WTC11 (cell line): Measurements from ENCODE around the gene RIOX2. TPM values are rescaled to one million over a fixed set of nuclear protein-coding genes. Genes with fewer than 3 reads are reported as not detected.

Experiments
- ATAC-seq: fragments of 200-7000 bp; cut with Tn5 transposase; 2 replicates; pipeline ENCODE4 v1.10.0; 2021; ENCODE audit warnings: mild to moderate bottlenecking, moderate library complexity
- CTCF ChIA-PET: fragments of 300-600 bp; sonication (Branson Sonifier 250); formaldehyde crosslinking; loops from one replicate; lab custom pipeline; 2021; ENCODE audit warnings: antibody characterized with exemption; lab: Charles Lee
- POLR2A ChIA-PET: fragments of 350-600 bp; sonication (Branson Sonifier 250); formaldehyde crosslinking; loops from one replicate; lab custom pipeline; 2021; ENCODE audit warnings: antibody characterized with exemption; lab: Charles Lee
- DNase-seq: peaks from one replicate; pipeline ENCODE4 v3.0.0; 2021; ENCODE audit warnings: low spot score
- H3K27ac Mint-ChIP-seq: 2 replicates; pipeline ENCODE4 v1.8.0; 2021; ENCODE audit warnings: mixed read lengths
- H3K27me3 Mint-ChIP-seq: 2 replicates; pipeline ENCODE4 v1.8.0; 2021; ENCODE audit warnings: low read depth, mild to moderate bottlenecking, moderate library complexity, mixed read lengths
- H3K36me3 Mint-ChIP-seq: 2 replicates; pipeline ENCODE4 v1.8.0; 2021; ENCODE audit warnings: mixed read lengths
- H3K4me1 Mint-ChIP-seq: 2 replicates; pipeline ENCODE4 v1.8.0; 2022; ENCODE audit warnings: mixed read lengths
- H3K4me3 Mint-ChIP-seq: 2 replicates; pipeline ENCODE4 v1.8.0; 2021; ENCODE audit warnings: mild to moderate bottlenecking, moderate library complexity, mixed read lengths
- H3K9me3 Mint-ChIP-seq: 2 replicates; pipeline ENCODE4 v1.8.0; 2021; ENCODE audit warnings: mixed read lengths
- AFF4 ChIP-seq: sonication (generic); formaldehyde crosslinking; IDR thresholded peaks from 2 replicates; pipeline ENCODE4 v1.8.1; 2023; ENCODE audit warnings: mild to moderate bottlenecking, missing genetic modification reagents, borderline replicate concordance
- CREM ChIP-seq: sonication (generic); formaldehyde crosslinking; IDR thresholded peaks from 2 replicates; pipeline ENCODE4 v1.8.1; 2022; ENCODE audit warnings: mild to moderate bottlenecking, missing genetic modification reagents, moderate library complexity
- E2F1 ChIP-seq: sonication (generic); formaldehyde crosslinking; IDR thresholded peaks from 2 replicates; pipeline ENCODE4 v1.8.0; 2022; ENCODE audit warnings: mild to moderate bottlenecking, missing genetic modification reagents
- ERG ChIP-seq: fragments of 250-450 bp; sonication (Bioruptor Pico); IDR thresholded peaks from 2 replicates; pipeline ENCODE4 v1.8.0; 2021; ENCODE audit warnings: mild to moderate bottlenecking
- ESRRA ChIP-seq: sonication (generic); formaldehyde crosslinking; IDR thresholded peaks from 2 replicates; pipeline ENCODE4 v1.8.1; 2022; ENCODE audit warnings: mild to moderate bottlenecking, missing genetic modification reagents, borderline replicate concordance
- ETV6 ChIP-seq: sonication (generic); formaldehyde crosslinking; IDR thresholded peaks from 2 replicates; pipeline ENCODE4 v1.8.1; 2022; ENCODE audit warnings: mild to moderate bottlenecking, missing genetic modification reagents
- GRHL2 ChIP-seq: fragments of 250-450 bp; sonication (Bioruptor Pico); IDR thresholded peaks from 2 replicates; pipeline ENCODE4 v1.8.0; 2022; ENCODE audit warnings: mild to moderate bottlenecking, moderate library complexity; ENCODE audit not compliant: insufficient replicate concordance, severe bottlenecking
- MAX ChIP-seq: sonication (generic); formaldehyde crosslinking; IDR thresholded peaks from 2 replicates; pipeline ENCODE4 v1.8.0; 2022; ENCODE audit warnings: mild to moderate bottlenecking, missing genetic modification reagents
- OVOL2 ChIP-seq: fragments of 250-450 bp; sonication (Bioruptor Pico); IDR thresholded peaks from 2 replicates; pipeline ENCODE4 v1.9.0; 2021; ENCODE audit warnings: mild to moderate bottlenecking, borderline replicate concordance
- PREB ChIP-seq: sonication (generic); formaldehyde crosslinking; IDR thresholded peaks from 2 replicates; pipeline ENCODE4 v1.8.1; 2022; ENCODE audit warnings: mild to moderate bottlenecking, missing genetic modification reagents, moderate library complexity, borderline replicate concordance
- RELA ChIP-seq: sonication (generic); formaldehyde crosslinking; IDR thresholded peaks from 2 replicates; pipeline ENCODE4 v1.8.1; 2022; ENCODE audit warnings: missing genetic modification reagents, mild to moderate bottlenecking, borderline replicate concordance
- RORB ChIP-seq: fragments of 250-450 bp; sonication (Bioruptor Pico); IDR thresholded peaks from 2 replicates; pipeline ENCODE4 v1.9.0; 2021; ENCODE audit warnings: mild to moderate bottlenecking
- SMAD3 ChIP-seq: sonication (generic); formaldehyde crosslinking; IDR thresholded peaks from 2 replicates; pipeline ENCODE4 v1.8.0; 2022; ENCODE audit warnings: missing genetic modification reagents, mild to moderate bottlenecking, borderline replicate concordance
- TEAD1 ChIP-seq: sonication (generic); formaldehyde crosslinking; IDR thresholded peaks from 2 replicates; pipeline ENCODE4 v1.8.0; 2022; ENCODE audit warnings: mild to moderate bottlenecking, missing genetic modification reagents
- USF1 ChIP-seq: sonication (generic); formaldehyde crosslinking; IDR thresholded peaks from 2 replicates; pipeline ENCODE4 v1.8.0; 2022; ENCODE audit warnings: mild to moderate bottlenecking, missing genetic modification reagents
- ZNF263 ChIP-seq: sonication (generic); formaldehyde crosslinking; IDR thresholded peaks from 2 replicates; pipeline ENCODE4 v1.8.1; 2022; ENCODE audit warnings: low read depth, mild to moderate bottlenecking, moderate library complexity, missing genetic modification reagents
- ZNF416 ChIP-seq: fragments of 250-450 bp; sonication (Bioruptor Pico); IDR thresholded peaks from 2 replicates; pipeline ENCODE4 v1.9.0; 2021; ENCODE audit warnings: mild to moderate bottlenecking, inconsistent platforms
- total RNA-seq: library from RNA; stranded (reverse); gene quantifications from 3 replicates; pipeline ENCODE4 v1.2.3, GENCODE V29; 2021
- TF ChIP-seq, protein P1 (sequence below): sonication (generic); formaldehyde crosslinking; IDR thresholded peaks from 2 replicates; pipeline ENCODE4 v1.8.1; 2022; ENCODE audit warnings: low read depth, mild to moderate bottlenecking, moderate library complexity, missing genetic modification reagents, borderline replicate concordance
- TF ChIP-seq, protein P2 (sequence below): sonication (generic); formaldehyde crosslinking; IDR thresholded peaks from 2 replicates; pipeline ENCODE4 v1.8.1; 2022; ENCODE audit warnings: low read depth, missing genetic modification reagents, borderline replicate concordance
- TF ChIP-seq, protein P3 (sequence below): fragments of 250-450 bp; sonication (Bioruptor Pico); conservative IDR thresholded peaks from 2 replicates; pipeline ENCODE4 v1.9.0; 2021; ENCODE audit warnings: mild to moderate bottlenecking

RIOX2 gene
- total RNA-seq, 1 experiment from 2014 or later = 11.0 TPM

DNA sequence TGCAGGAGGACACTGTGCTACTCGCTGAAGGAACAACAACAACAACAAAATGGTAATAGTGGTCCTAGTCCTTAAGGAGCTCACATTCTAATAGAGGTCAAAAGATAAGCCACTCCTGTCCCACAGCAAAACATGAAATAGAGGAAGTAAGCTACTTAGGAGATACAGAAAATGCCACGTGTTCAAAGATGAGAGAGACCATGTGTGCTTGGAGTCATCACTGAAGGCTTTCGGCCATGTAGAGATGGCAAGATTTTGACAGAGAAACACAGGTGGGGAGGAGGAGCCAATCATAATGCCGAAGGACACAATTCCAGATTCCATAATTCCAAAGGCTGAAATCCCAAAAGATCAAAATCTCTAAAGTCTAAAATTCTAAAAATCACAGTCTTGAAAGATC is 24.8 kb upstream of the RIOX2 start (continued):
- no peak for TF ChIP-seq ERG (CRISPR knock-in tag)
- TF ChIP-seq ZNF416 (CRISPR knock-in tag) = no peak
- no peak for TF ChIP-seq E2F1 (CRISPR knock-in tag)
- TF ChIP-seq AFF4 (CRISPR knock-in tag) = no peak
- no peak for TF ChIP-seq ZNF263
- TF ChIP-seq, protein P1, sequence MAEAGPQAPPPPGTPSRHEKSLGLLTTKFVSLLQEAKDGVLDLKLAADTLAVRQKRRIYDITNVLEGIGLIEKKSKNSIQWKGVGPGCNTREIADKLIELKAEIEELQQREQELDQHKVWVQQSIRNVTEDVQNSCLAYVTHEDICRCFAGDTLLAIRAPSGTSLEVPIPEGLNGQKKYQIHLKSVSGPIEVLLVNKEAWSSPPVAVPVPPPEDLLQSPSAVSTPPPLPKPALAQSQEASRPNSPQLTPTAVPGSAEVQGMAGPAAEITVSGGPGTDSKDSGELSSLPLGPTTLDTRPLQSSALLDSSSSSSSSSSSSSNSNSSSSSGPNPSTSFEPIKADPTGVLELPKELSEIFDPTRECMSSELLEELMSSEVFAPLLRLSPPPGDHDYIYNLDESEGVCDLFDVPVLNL (CRISPR knock-in tag) = no peak
- no peak for TF ChIP-seq PREB (CRISPR knock-in tag)

DNA sequence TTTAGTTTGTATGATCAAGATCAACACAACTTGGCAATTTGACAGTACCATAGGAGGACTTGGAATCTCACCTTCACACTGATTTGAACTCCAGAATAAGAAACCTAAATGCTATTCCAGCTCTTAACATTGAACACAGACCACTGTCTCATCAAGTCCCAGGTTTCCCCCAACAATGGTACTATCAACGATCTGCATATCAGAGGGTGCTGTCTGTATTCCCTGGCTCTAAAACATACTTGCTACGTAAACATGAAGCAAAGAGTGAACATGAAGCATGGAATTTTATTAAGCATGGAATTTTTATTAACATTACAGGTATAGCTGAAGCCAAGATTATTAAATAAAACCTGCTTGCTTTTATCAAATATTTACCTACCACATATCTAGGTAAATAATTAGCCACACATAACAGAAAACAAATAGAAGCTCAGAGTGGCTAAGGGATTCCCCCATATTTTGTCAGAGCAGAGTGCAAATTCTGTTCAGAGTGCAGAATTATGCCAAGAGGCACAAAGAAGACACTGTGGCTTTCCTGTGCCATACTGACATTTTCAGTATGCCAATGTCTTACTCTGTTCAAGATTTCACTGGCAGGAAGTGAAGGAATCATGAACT is 22.2 kb upstream of the RIOX2 start:
- Mint-ChIP-seq H3K27me3 (no peaks in the 10 kb centered on the region), H3K36me3 (no peaks in the 10 kb centered on the region), H3K27ac (no peak overlapping the region), H3K4me3 (no peak overlapping the region), H3K9me3 (no peaks in the 10 kb centered on the region), H3K4me1 (peaks cover 25% of the 10 kb centered on the region)
- POLR2A ChIA-PET = no interaction called here
- DNase-seq (no peak), ATAC-seq (no peak)
- CTCF ChIA-PET = interaction anchor here (1.1 kb wide), 1 partner anchor 29 kb away, joined by 3 read pairs; no protein-coding TSS in a partner anchor
- TF ChIP-seq OVOL2 (CRISPR knock-in tag) (no peak), ESRRA (no peak), USF1 (CRISPR knock-in tag) (no peak), GRHL2 (CRISPR knock-in tag) (no peak), SMAD3 (CRISPR knock-in tag) (no peak), RORB (CRISPR knock-in tag) (no peak), MAX (CRISPR knock-in tag) (no peak), TEAD1 (CRISPR knock-in tag) (no peak), RELA (no peak), CREM (CRISPR knock-in tag) (no peak), ETV6 (CRISPR knock-in tag) (no peak), PREB (CRISPR knock-in tag) (no peak)
- TF ChIP-seq, protein P2, sequence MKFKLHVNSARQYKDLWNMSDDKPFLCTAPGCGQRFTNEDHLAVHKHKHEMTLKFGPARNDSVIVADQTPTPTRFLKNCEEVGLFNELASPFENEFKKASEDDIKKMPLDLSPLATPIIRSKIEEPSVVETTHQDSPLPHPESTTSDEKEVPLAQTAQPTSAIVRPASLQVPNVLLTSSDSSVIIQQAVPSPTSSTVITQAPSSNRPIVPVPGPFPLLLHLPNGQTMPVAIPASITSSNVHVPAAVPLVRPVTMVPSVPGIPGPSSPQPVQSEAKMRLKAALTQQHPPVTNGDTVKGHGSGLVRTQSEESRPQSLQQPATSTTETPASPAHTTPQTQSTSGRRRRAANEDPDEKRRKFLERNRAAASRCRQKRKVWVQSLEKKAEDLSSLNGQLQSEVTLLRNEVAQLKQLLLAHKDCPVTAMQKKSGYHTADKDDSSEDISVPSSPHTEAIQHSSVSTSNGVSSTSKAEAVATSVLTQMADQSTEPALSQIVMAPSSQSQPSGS (CRISPR knock-in tag) = no peak
- TF ChIP-seq, protein P3, sequence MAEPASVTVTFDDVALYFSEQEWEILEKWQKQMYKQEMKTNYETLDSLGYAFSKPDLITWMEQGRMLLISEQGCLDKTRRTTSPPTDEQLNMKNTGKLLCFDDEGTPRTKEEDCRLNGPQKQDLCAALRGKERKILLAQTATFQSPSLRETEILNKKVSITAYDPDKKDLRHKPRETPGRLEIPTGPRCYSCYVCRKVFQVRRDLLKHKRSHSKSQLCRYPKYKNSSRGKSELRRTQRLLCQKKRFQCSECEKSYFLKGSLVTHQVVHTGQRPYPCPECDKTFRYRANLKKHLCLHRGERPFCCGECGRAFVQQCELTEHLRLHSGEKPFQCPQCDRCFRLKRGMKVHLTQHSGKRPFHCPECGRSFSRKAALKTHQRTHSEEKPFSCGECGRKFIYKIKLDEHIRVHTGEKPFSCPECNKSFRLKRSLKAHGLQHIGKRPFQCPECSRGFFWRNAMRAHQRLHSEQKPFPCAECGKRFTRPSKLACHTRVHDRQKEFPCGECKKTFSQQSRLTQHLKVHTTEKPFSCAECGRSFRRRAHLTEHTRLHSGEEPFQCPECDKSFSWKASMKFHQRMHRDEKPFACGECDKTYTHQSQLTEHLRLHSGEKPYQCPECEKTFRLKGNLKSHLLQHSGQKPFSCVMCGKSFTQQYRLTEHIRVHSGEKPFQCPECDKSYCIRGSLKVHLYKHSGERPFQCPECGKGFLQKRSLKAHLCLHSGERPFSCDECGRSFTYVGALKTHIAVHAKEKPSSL = no peak
